K562 (cell line): ENCODE results near the gene FGGY. TPM values are rescaled to one million over a fixed set of nuclear protein-coding genes. Genes with fewer than 3 reads are reported as not detected.

ENCODE experiments used
- ATAC-seq: fragments of 200-7000 bp; cut with Tn5 transposase; 3 replicates; pipeline ENCODE4 v1.9.1; 2020; ENCODE audit warnings: moderate library complexity
- BruUV-seq: library from RNA; stranded (reverse); fragments of 400-500 nt; replicated peaks from 2 replicates; lab custom pipeline; 2021; lab: Mats Ljungman, UMichigan
- CTCF ChIA-PET: fragments of 300-600 bp; formaldehyde crosslinking; extraction: SDS; loops from one replicate; lab custom pipeline; 2021; ENCODE audit warnings: low intra/inter-chr PET ratio; lab: Yijun Ruan, JAX
- POLR2A ChIA-PET: fragments of 300-600, 350-650 bp; sonication (Branson Sonifier 250); formaldehyde crosslinking; extraction: SDS; loops from one replicate; lab custom pipeline; 2021; ENCODE audit warnings: antibody characterized with exemption, inconsistent platforms; lab: Yijun Ruan, JAX
- DNase-seq, 4 experiments: peaks; one replicate each; pipeline versions ENCODE4 v3.0.0 to v3.0.0-alpha.2; 2011 to 2018; ENCODE audit warnings: low spot score in 3 of 4, mixed read lengths in 3 of 4; ENCODE audit errors: extremely low read depth in 1 of 4
- FAIRE-seq: peaks from 2 replicates; lab custom pipeline; 2011; peaks lifted over from hg19 to GRCh38; lab: Jason Lieb, UNC
- H2AFZ ChIP-seq: 2 replicates; pipeline ENCODE4 v1.6.0; 2011; ENCODE audit warnings: low read depth, low read length, control low read depth, inconsistent platforms
- H3K27ac ChIP-seq: fragments of 200-600 bp; 3 replicates; pipeline ENCODE4 v1.8.0; 2011; ENCODE audit warnings: low read depth, mild to moderate bottlenecking, control low read depth, inconsistent platforms, low read length, moderate library complexity, mixed read lengths; ENCODE audit errors: extremely low read depth
- H3K27me3 ChIP-seq, 2 experiments: fragments of 300-600 bp in 1 of 2; 2 replicates in 1 of 2; 3 replicates in 1 of 2; pipeline versions ENCODE4 v1.6.0 to v1.8.0; 2011; ENCODE audit warnings: inconsistent platforms in 2 of 2, low read length in 2 of 2, mild to moderate bottlenecking in 1 of 2, mixed read lengths in 1 of 2, moderate library complexity in 1 of 2; ENCODE audit not compliant: control insufficient read depth in 2 of 2, insufficient read depth in 2 of 2
- H3K36me3 ChIP-seq: fragments of 300-600 bp; 3 replicates; pipeline ENCODE4 v1.8.0; 2011; ENCODE audit warnings: mild to moderate bottlenecking, low read length, inconsistent platforms; ENCODE audit not compliant: control insufficient read depth, insufficient read depth
- H3K4me1 ChIP-seq, 2 experiments: fragments of 200-600 bp in 1 of 2; replicated peaks in 1 of 2; 2 replicates in 1 of 2; 3 replicates in 1 of 2; pipeline versions ENCODE4 v1.5.1 to v1.8.0; 2011; ENCODE audit warnings: inconsistent platforms in 2 of 2, low read length in 2 of 2, mild to moderate bottlenecking in 1 of 2, mixed read lengths in 1 of 2, moderate library complexity in 1 of 2; ENCODE audit not compliant: control insufficient read depth in 2 of 2, insufficient read depth in 2 of 2
- H3K4me2 ChIP-seq: 2 replicates; pipeline ENCODE4 v1.6.1; 2011; ENCODE audit warnings: low read length, control low read depth, inconsistent platforms, mixed read lengths; ENCODE audit not compliant: insufficient read depth
- H3K4me3 ChIP-seq: fragments of 200-600 bp; sonication (generic), shearing (Covaris generic); 2 replicates; pipeline ENCODE4 v1.5.1; 2016; ENCODE audit warnings: control low read depth, inconsistent platforms
- H3K79me2 ChIP-seq: fragments of 200-600 bp; 3 replicates; pipeline ENCODE4 v1.8.0; 2011; ENCODE audit warnings: low read length, inconsistent platforms; ENCODE audit not compliant: control insufficient read depth, insufficient read depth
- H3K9ac ChIP-seq, 2 experiments: 2 replicates each; pipeline versions ENCODE4 v1.6.0 to v1.6.1; 2011; ENCODE audit warnings: low read depth in 2 of 2, low read length in 2 of 2, control low read depth in 1 of 2, inconsistent platforms in 1 of 2, mild to moderate bottlenecking in 1 of 2, mixed read lengths in 1 of 2; ENCODE audit not compliant: insufficient read depth in 1 of 2
- H3K9me1 ChIP-seq: one replicate; pipeline ENCODE4 v1.6.0; 2011; ENCODE audit warnings: inconsistent platforms, mild to moderate bottlenecking, low read length, moderate library complexity; ENCODE audit not compliant: control insufficient read depth, insufficient read depth
- H3K9me3 ChIP-seq: replicated peaks from 2 replicates; pipeline ENCODE4 v1.5.1; 2011; ENCODE audit warnings: low read depth, low read length, inconsistent platforms; ENCODE audit not compliant: control insufficient read depth, insufficient read depth
- H4K20me1 ChIP-seq: replicated peaks from 2 replicates; pipeline ENCODE4 v1.6.1; 2011; ENCODE audit warnings: low read length, inconsistent platforms, mixed read lengths; ENCODE audit not compliant: control insufficient read depth, insufficient read depth
- BRCA1 ChIP-seq, 2 experiments: fragments of 450-650 bp in 1 of 2; sonication (generic) in 1 of 2; formaldehyde crosslinking in 1 of 2; IDR thresholded peaks; 2 replicates each; pipeline versions ENCODE4 v1.5.0 to v1.6.1; 2017 to 2020; ENCODE audit warnings: mild to moderate bottlenecking in 1 of 2, missing genetic modification reagents in 1 of 2
- CCAR2 ChIP-seq: fragments of 200-400 bp; formaldehyde crosslinking; IDR thresholded peaks from 2 replicates; pipeline ENCODE4 v1.6.1; 2017; ENCODE audit warnings: mild to moderate bottlenecking, low read depth, low read length
- CHD1 ChIP-seq: fragments of 200-600 bp; sonication (generic); IDR thresholded peaks from one replicate; pipeline ENCODE4 v1.6.1; 2012; ENCODE audit warnings: mild to moderate bottlenecking, moderate library complexity, low read length, inconsistent platforms
- FOXJ3 ChIP-seq: sonication (generic); formaldehyde crosslinking; IDR thresholded peaks from 2 replicates; pipeline ENCODE4 v1.4.0; 2020; ENCODE audit warnings: mild to moderate bottlenecking, missing genetic modification reagents
- JUND ChIP-seq, 2 experiments: IDR thresholded peaks; 2 replicates in 1 of 2; 3 replicates in 1 of 2; pipeline ENCODE4 v1.6.1; 2011; ENCODE audit warnings: borderline replicate concordance in 2 of 2, low read depth in 2 of 2, low read length in 2 of 2, improper control_type of control experiment in 1 of 2, missing biosample characterization in 1 of 2, missing genetic modification characterization in 1 of 2, missing genetic modification reagents in 1 of 2
- XRCC4 ChIP-seq: IDR thresholded peaks from one replicate; pipeline ENCODE4 v1.6.1; 2011; ENCODE audit not compliant: insufficient read depth, insufficient read length; ENCODE audit errors: extremely low read depth
- ZKSCAN8 ChIP-seq: fragments of 200-800 bp; sonication (Bioruptor generic); IDR thresholded peaks from 2 replicates; pipeline ENCODE4 v1.6.1; 2016; ENCODE audit warnings: missing genetic modification characterization, missing compliant biosample characterization
- WGBS: fragments of 100-300 bp; shearing (Covaris generic); methylation state at CpG from one replicate; pipeline ENCODE4 v1.1.6; 2016; ENCODE audit warnings: low coverage, mixed read lengths; ENCODE audit not compliant: insufficient coverage; ENCODE audit errors: missing lambda C conversion rate; 5-methylcytosine and 5-hydroxymethylcytosine counted together
- in situ Hi-C: fragments of 300-500 bp; cut with MboI; formaldehyde crosslinking; loops from 4 replicates; pipeline ENCODE4 v1.15.0; 2018; ENCODE audit warnings: inconsistent platforms, mixed read lengths
- intact Hi-C: fragments of 100-400 bp; cut with micrococcal nuclease; formaldehyde crosslinking; loops from 2 replicates; pipeline ENCODE4 v1.14.2; 2022
- polyA plus RNA-seq, 8 experiments: library from polyadenylated mRNA; depleted of rRNA in 4 of 8; stranded (reverse) in 5 of 8; unstranded in 3 of 8; fragments of >200 nt; fragmentation: Nextera tagmentation in 2 of 8; fragmentation: Illumina TruSeq in 1 of 8; extraction: Ambion mirVana in 2 of 8; extraction: Trizol in 1 of 8; gene quantifications; 2 replicates each; pipeline versions ENCODE4 v1.2.1 to v1.2.3, GENCODE V29; 2011 to 2014; ENCODE audit warnings: inconsistent platforms in 1 of 8, missing spikeins in 1 of 8
- total RNA-seq, 7 experiments: library from RNA; depleted of rRNA in 6 of 7; stranded (reverse); fragments of >200 nt in 6 of 7; fragmentation: Illumina TruSeq in 2 of 7; extraction: Trizol in 2 of 7; gene quantifications; 2 replicates each; pipeline versions ENCODE4 v1.2.1 to v1.2.3, GENCODE V29; 2011 to 2021; ENCODE audit warnings: low replicate concordance in 1 of 7
- TF ChIP-seq, protein P1 (sequence below): fragments of 450-650 bp; IDR thresholded peaks from 2 replicates; pipeline ENCODE4 v1.6.1; 2018; ENCODE audit not compliant: partially characterized antibody
- TF ChIP-seq, protein P2 (sequence below): fragments of 450-650 bp; IDR thresholded peaks from 2 replicates; pipeline ENCODE4 v1.7.1; 2018; ENCODE audit warnings: mild to moderate bottlenecking, low read depth; ENCODE audit not compliant: partially characterized antibody
- TF ChIP-seq, protein P3 (sequence below): fragments of 250-450 bp; sonication (Bioruptor Pico); IDR thresholded peaks from 2 replicates; pipeline ENCODE4 v1.5.0; 2021

FGGY gene
- total and polyA plus RNA-seq, 9 of the 15 experiments (the other 6 are each of a cell fraction or from before 2014, with no cell fraction given) = 9.7 to 19.2 (median 12.6) TPM

DNA sequence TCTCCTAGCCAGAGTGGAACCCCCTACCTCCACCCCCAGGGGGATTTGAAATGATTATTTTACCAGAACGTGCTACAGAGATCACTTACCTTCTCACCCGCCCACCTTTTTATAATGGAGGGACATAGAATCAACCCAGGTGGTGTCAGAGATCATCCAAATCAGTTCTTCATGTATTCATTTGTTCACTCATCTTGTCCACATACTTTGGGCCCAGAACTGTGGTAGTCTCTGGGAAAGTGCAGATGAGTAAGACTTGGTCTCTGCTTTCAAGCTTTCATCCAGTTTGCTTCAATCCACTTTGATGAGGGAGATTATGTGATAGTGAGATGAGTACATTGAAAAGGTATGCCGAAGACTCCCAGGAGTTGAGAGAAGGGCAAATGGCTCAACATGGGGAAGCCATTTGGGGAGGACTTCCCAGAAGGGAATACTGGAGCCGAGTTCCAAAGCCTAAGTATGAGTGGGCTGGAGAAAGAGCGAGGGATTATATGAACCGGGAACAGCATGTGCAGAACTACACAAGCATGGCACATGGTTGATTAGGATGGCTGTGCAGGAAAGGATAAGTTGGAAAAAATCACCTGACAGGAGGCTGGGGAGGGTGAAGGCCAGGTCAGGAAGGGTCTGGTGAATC lies 1.9 kb downstream of the FGGY start:
- H3K27me3 ChIP-seq = no peaks in the 10 kb centered on the region
- no TSS peak for BruUV-seq
- TF ChIP-seq FOXJ3 (CRISPR knock-in tag) = no peak
- TF ChIP-seq CHD1 = no peak
- TF ChIP-seq, protein P1, sequence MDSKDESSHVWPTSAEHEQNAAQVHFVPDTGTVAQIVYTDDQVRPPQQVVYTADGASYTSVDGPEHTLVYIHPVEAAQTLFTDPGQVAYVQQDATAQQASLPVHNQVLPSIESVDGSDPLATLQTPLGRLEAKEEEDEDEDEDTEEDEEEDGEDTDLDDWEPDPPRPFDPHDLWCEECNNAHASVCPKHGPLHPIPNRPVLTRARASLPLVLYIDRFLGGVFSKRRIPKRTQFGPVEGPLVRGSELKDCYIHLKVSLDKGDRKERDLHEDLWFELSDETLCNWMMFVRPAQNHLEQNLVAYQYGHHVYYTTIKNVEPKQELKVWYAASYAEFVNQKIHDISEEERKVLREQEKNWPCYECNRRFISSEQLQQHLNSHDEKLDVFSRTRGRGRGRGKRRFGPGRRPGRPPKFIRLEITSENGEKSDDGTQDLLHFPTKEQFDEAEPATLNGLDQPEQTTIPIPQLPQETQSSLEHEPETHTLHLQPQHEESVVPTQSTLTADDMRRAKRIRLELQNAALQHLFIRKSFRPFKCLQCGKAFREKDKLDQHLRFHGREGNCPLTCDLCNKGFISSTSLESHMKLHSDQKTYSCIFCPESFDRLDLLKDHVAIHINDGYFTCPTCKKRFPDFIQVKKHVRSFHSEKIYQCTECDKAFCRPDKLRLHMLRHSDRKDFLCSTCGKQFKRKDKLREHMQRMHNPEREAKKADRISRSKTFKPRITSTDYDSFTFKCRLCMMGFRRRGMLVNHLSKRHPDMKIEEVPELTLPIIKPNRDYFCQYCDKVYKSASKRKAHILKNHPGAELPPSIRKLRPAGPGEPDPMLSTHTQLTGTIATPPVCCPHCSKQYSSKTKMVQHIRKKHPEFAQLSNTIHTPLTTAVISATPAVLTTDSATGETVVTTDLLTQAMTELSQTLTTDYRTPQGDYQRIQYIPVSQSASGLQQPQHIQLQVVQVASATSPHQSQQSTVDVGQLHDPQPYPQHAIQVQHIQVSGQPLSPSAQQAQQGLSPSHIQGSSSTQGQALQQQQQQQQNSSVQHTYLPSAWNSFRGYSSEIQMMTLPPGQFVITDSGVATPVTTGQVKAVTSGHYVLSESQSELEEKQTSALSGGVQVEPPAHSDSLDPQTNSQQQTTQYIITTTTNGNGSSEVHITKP = no peak
- TF ChIP-seq JUND (IDR thresholded peaks at IDR 0.05; ENCODE audit: borderline replicate concordance, low read depth, low read length) = no peak
- no peak for TF ChIP-seq JUND (tag; IDR thresholded peaks at IDR 0.05; ENCODE audit: borderline replicate concordance, low read depth, low read length)
- TF ChIP-seq BRCA1 (IDR thresholded peaks at IDR 0.05) = no peak
- no peak for TF ChIP-seq BRCA1 (CRISPR knock-in tag; IDR thresholded peaks at IDR 0.05)
- TF ChIP-seq, protein P2, sequence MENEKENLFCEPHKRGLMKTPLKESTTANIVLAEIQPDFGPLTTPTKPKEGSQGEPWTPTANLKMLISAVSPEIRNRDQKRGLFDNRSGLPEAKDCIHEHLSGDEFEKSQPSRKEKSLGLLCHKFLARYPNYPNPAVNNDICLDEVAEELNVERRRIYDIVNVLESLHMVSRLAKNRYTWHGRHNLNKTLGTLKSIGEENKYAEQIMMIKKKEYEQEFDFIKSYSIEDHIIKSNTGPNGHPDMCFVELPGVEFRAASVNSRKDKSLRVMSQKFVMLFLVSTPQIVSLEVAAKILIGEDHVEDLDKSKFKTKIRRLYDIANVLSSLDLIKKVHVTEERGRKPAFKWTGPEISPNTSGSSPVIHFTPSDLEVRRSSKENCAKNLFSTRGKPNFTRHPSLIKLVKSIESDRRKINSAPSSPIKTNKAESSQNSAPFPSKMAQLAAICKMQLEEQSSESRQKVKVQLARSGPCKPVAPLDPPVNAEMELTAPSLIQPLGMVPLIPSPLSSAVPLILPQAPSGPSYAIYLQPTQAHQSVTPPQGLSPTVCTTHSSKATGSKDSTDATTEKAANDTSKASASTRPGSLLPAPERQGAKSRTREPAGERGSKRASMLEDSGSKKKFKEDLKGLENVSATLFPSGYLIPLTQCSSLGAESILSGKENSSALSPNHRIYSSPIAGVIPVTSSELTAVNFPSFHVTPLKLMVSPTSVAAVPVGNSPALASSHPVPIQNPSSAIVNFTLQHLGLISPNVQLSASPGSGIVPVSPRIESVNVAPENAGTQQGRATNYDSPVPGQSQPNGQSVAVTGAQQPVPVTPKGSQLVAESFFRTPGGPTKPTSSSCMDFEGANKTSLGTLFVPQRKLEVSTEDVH = no peak
- TF ChIP-seq XRCC4 = no peak
- TF ChIP-seq, protein P3, sequence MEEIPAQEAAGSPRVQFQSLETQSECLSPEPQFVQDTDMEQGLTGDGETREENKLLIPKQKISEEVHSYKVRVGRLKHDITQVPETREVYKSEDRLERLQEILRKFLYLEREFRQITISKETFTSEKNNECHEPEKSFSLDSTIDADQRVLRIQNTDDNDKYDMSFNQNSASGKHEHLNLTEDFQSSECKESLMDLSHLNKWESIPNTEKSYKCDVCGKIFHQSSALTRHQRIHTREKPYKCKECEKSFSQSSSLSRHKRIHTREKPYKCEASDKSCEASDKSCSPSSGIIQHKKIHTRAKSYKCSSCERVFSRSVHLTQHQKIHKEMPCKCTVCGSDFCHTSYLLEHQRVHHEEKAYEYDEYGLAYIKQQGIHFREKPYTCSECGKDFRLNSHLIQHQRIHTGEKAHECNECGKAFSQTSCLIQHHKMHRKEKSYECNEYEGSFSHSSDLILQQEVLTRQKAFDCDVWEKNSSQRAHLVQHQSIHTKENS (CRISPR knock-in tag) = no peak
- TF ChIP-seq CCAR2 = no peak
- no peak for TF ChIP-seq ZKSCAN8
- TF ChIP-seq, all 486 proteins: peak for 0
- no peak overlapping the region for H3K9ac ChIP-seq
- H3K4me2 ChIP-seq = no peak overlapping the region
- FAIRE-seq = no peak
- WGBS = 84% methylated on average over 6 of the region's 6 CpGs
- H3K9me1 ChIP-seq = no peaks in the 10 kb centered on the region
- DNase-seq = no peak
- POLR2A ChIA-PET = no interaction called here
- H4K20me1 ChIP-seq = no peaks in the 10 kb centered on the region
- H3K36me3 ChIP-seq = no peaks in the 10 kb centered on the region
- intact Hi-C loops (loop anchor here (5.0 to 10.0 kb wide), 4 partner anchors 208 to 517 kb away; partner anchors contain the start of gene JUN), in situ Hi-C loops (no loop called here)
- H3K79me2 ChIP-seq = no peaks in the 10 kb centered on the region; the same call in 2 of the 3 replicates
- CTCF ChIA-PET = interaction anchor here (0.6 kb wide), 1 partner anchor 249 kb away, joined by 5 read pairs; no protein-coding TSS in a partner anchor
- H2AFZ ChIP-seq = no peak overlapping the region
- no peak overlapping the region for H3K4me3 ChIP-seq
- no peaks in the 10 kb centered on the region for H3K9me3 ChIP-seq
- H3K27ac ChIP-seq = no peak overlapping the region
- ATAC-seq = no peak
- H3K4me1 ChIP-seq = peaks cover 9 to 22% of the 10 kb centered on the region in 2 experiments
